ENCODE data around the gene PTPRM.
"Not testable (repeated sequence)": the region's sequence is repeated elsewhere in the genome, so short reads cannot be mapped to it uniquely, and the experiment has no call there.

PTPRM gene

GRCh38 chr18:7725897-7726296 is 158.8 kb downstream of the PTPRM start:
- no peak for DNase-seq (ENCODE audit: low read depth in 3 of 3)

DNA sequence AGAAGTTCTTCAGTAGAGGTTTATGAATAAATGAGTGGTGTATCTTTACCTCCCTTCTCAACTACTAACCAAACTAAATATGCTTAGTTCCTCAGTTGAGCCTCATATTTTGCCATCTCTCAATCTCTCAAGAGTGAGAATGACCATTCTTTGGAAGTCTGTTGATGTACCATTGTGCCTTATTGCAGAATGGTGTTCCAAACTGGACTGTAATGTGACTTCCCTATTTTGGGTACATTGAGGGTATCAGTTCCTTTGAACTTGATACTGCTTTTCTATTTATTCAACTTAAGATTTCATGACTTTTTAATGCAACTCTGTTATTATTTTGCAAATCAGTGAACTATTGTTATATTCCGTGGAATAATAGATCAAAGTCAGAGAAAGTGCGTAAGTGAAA is 159.4 kb downstream of the PTPRM start:
- no peak for DNase-seq (ENCODE audit: low read depth in 3 of 3)

- no peak for DNase-seq (ENCODE audit: low read depth in 3 of 3)
These were observed 160.4 kb downstream of the PTPRM start for GRCh38 chr18:7727361-7728076.

GRCh38 chr18:7728297-7728696 is 161.2 kb downstream of the PTPRM start:
- DNase-seq (ENCODE audit: low read depth in 3 of 3), result no peak

GRCh38 chr18:7729868-7730267 is 162.8 kb downstream of the PTPRM start:
- no peak for DNase-seq (ENCODE audit: low read depth in 3 of 3)

DNA sequence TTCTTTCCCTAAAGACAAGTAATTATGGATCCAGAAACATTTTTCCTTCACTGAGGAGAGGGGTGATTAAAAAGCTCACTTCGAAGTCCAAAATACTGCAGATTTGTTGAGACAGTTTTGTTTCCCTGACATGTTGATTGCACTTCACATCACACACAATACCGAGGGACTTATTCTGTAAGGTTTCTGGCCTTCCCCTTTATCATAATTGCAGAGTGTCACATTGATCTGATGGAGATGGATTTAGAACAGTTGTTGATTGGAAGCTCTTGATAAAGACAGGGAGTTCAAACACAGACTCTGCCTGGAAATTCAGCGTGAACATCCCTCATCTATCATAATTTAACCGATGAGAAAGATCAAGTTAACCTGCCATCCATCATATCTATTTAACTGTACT is 163.6 kb downstream of the PTPRM start:
- no peak for DNase-seq (ENCODE audit: low read depth in 3 of 3)

DNA sequence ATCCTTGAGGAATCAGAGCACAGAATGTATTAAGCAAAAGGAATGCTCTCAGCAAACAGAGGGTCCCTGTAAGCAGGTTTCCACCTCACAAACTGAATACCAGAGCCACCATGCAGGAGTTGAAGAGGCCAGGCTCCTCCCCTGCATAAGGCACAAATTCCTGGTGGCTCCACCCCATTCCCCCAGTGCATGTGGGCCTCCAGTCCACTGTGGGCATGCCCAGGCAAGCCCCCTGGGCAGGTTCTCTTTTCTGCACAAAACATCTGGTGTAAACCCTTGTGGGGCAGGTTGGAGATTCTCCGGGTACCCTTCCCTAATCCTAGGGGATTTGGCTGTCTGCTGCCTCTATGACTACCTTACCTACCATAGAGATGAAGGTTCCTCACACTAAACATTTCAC is 166.5 kb downstream of the PTPRM start:
- DNase-seq (ENCODE audit: low read depth in 3 of 3), result no peak

DNA sequence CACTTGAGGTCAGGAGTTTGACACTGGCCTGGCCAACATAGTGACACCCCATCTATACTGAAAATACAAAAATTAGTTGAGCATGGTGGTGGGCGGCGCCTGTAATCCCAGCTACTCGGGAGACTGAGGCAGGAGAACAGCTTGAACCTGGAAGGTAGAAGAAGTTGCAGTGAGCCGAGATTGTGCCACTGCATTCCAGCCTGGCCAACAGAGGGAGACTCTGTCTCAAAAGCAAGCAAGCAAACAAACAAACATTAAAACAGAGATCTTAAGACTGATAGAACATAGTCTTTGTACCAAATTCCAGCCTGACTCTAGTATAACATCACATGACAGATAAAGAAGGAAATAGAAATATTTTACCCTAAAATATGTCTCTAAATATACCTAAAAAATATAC is 168.1 kb downstream of the PTPRM start:
- no peak for DNase-seq (ENCODE audit: low read depth in 3 of 3)

DNA sequence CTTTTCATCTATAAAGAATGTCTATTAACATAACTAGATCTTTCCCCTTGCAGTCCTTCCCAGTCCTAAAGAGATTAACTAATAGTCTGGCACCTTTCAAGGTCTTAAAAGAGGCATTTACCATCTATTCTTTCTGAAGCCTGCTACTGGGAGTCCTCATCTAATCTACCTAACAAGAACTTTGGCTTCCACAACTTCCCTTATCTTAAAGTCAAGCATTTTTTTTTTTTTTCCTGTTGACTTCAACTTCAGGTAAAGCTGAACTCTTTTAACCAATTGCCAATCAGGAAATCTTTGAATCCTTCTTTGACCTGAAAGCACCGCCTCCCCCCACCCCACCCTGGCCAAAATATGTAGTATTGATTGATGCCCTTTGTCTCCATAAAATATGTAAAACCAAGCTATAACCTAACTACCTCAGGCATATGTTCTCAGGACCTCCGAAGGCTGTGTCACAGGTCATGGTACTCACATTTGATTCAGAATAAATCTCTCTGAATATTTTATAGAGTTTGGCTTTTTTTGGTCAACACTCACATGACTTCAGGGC is 168.6 kb downstream of the PTPRM start:
- DNase-seq (ENCODE audit: low read depth in 3 of 3), result no peak

DNA sequence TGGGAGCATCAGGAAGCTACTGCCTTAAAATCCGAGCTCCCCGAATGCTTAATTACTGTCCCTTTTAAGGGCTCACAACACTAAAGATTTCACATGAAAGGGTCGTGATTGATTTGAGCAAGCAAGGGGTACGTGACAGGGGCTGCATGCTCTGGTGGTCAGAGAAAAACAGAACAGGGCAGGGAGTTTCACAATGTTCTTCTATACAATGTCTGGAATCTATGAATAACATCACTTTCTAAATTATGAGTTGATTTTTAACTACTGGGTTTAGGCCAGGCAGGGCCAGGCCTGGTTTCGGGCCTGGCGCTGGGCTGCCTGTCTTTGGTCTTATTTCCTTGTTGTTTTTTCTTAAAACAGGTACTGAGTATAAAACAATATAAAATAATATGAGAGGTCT is 169.4 kb downstream of the PTPRM start:
- not testable (repeated sequence) for DNase-seq (ENCODE audit: low read depth in 3 of 3)

GRCh38 chr18:7737550-7737949 is 170.4 kb downstream of the PTPRM start:
- no peak for DNase-seq (ENCODE audit: low read depth in 3 of 3)

GRCh38 chr18:7740821-7741220 is 173.7 kb downstream of the PTPRM start:
- DNase-seq (ENCODE audit: low read depth in 3 of 3), result no peak

- no peak for DNase-seq (ENCODE audit: low read depth in 3 of 3)
These were observed 174.5 kb downstream of the PTPRM start for GRCh38 chr18:7741640-7742039.

GRCh38 chr18:7742224-7742623 is 175.1 kb downstream of the PTPRM start:
- DNase-seq (ENCODE audit: low read depth in 3 of 3), result no peak

DNA sequence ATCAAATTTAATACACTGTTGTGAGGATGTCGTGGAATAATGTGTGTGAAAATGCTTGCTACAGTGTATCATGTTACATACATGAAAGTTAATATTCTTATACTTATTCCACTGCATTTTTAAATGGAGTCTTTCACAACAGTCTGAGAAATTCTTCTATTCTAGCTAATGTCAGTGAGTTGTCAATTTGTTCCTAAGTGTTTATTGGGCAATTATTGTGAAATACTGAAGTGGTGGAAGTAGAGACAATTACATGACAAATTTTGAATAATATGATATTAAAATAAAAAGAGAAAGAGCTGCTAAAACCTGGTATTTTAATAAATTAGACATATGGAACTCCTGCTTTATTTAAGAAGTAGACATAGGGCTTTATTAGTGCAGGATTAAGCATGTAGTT is 176.1 kb downstream of the PTPRM start:
- DNase-seq (ENCODE audit: low read depth in 3 of 3), result no peak

DNA sequence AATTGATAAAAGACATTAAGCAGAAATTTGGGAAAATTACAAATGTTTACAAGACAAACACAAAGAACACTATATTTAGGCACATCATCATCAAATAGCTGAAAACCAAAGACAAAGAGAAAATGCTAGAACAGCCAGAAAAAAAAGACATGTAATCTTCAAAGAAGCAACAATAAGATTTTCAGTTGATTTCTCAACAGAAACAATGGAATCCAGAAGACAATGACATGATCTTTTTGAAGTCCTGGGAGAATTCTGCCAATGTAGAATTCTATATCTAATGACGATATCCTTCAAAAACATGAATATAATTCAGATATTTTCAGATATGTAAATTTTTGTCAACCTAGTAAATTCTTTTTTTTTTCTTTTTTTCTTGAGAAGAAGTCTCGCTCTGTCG is 179.0 kb downstream of the PTPRM start:
- no peak for DNase-seq (ENCODE audit: low read depth in 3 of 3)

GRCh38 chr18:7748251-7749007 is 181.3 kb downstream of the PTPRM start:
- no peak for DNase-seq (ENCODE audit: low read depth in 3 of 3)

GRCh38 chr18:7749008-7749405 is 181.9 kb downstream of the PTPRM start:
- DNase-seq (ENCODE audit: low read depth in 3 of 3), result no peak

GRCh38 chr18:7749510-7749981 is 182.4 kb downstream of the PTPRM start:
- no peak for DNase-seq (ENCODE audit: low read depth in 3 of 3)

- no peak for DNase-seq (ENCODE audit: low read depth in 3 of 3)
These were observed 183.1 kb downstream of the PTPRM start for GRCh38 chr18:7750095-7750663.

DNA sequence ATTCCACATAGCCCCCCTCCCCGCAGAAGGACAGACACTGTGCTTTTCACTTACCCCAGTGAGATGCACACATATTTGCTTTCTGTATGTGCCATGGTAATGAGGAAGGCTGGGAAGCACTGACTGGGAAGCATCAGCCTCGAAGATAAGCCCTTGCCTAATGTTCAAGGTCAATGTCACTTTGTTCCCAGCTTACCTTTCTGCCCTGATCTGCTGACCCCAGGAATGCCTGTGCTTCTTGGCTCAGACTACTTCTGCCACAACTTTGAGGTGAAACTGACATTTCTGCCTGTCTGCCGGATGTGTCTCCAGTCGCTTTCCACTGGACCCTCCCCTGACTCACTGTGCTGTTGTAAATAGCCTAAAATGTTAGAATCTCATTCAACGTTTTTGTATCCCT is 183.8 kb downstream of the PTPRM start:
- no peak for DNase-seq (ENCODE audit: low read depth in 3 of 3)

GRCh38 chr18:7754258-7754657 is 187.1 kb downstream of the PTPRM start:
- DNase-seq (ENCODE audit: low read depth in 3 of 3), result no peak

DNA sequence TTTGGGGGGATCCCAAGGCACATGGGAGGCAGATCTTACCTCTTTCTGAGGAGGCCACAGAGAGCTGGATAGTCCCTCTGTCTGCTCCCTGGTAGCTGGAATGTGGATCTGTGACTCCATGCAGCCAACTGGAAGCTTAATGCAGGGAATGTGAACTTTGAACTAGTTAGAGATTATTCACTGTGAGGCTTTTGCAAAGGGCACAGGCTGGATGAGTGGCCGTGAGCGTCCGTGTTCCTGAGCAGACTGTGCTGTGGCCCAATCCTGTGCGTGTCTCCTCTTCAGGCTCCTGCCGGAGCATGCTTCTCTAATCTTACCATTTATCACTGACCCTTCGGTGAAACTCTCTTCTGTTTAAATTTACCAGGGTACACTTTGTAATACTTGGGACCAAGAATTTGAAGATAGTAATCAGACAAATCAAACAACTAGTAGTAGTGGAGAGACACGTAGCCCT is 187.6 kb downstream of the PTPRM start:
- DNase-seq (ENCODE audit: low read depth in 3 of 3), result no peak

Measured in stimulated activated CD4-positive, alpha-beta T cell treated with anti-CD3 and anti-CD28 coated beads, TNF-alpha, amount 100 ng/mL, for 4 hours (primary cell).